Measurements from ENCODE around the gene KRCC1. TPM values are rescaled to one million over a fixed set of nuclear protein-coding genes. Genes with fewer than 3 reads are reported as not detected.

Gene KRCC1
- total RNA-seq, 1 experiment from 2014 or later, result 36.6 TPM

DNA sequence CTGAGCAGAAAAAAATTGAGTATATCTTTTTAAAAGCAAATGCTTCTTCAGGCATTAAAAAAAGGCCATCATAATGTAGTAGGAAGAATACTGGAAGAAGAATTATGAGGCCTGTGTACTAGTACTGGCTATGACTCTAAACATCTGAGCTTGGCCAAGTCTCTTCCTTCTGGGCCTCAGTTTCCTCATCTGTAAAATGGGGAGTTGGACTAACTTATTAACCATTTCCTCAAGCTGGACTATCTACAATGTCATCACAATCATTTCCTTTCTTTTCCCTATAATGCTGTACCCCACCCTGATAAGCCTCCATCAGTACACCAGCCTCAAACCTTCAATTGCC lies 42.9 kb upstream of the KRCC1 start:
- POLR2A ChIA-PET, result interaction anchor here (0.9 kb wide), 1 partner anchor 11 kb away, joined by 3 read pairs; no protein-coding TSS in a partner anchor
- CTCF ChIA-PET, result interaction anchor here (0.6 to 0.9 kb wide), 2 partner anchors 93 to 782 kb away, joined by 3 to 4 read pairs; no protein-coding TSS in a partner anchor
- Mint-ChIP-seq H3K4me1 (ENCODE audit: insufficient read depth, unreplicated experiment) (peaks cover 10% of the 10 kb centered on the region), H3K36me3 (ENCODE audit: insufficient read depth, unreplicated experiment) (no peaks in the 10 kb centered on the region), H3K9me3 (ENCODE audit: unreplicated experiment) (no peaks in the 10 kb centered on the region), H3K27ac (ENCODE audit: low read depth, unreplicated experiment) (no peak overlapping the region), H3K4me3 (ENCODE audit: unreplicated experiment) (no peak overlapping the region), H3K27me3 (ENCODE audit: insufficient read depth, unreplicated experiment) (peaks cover 13% of the 10 kb centered on the region)
- no peak for DNase-seq (ENCODE audit: unreplicated experiment)
- no TSS peak for BruUV-seq (replicated peaks)
- TF ChIP-seq CTCF (IDR thresholded peaks at IDR 0.05; ENCODE audit: unreplicated experiment), result no peak
- intact Hi-C loops (cut with micrococcal nuclease), result no loop called here

DNA sequence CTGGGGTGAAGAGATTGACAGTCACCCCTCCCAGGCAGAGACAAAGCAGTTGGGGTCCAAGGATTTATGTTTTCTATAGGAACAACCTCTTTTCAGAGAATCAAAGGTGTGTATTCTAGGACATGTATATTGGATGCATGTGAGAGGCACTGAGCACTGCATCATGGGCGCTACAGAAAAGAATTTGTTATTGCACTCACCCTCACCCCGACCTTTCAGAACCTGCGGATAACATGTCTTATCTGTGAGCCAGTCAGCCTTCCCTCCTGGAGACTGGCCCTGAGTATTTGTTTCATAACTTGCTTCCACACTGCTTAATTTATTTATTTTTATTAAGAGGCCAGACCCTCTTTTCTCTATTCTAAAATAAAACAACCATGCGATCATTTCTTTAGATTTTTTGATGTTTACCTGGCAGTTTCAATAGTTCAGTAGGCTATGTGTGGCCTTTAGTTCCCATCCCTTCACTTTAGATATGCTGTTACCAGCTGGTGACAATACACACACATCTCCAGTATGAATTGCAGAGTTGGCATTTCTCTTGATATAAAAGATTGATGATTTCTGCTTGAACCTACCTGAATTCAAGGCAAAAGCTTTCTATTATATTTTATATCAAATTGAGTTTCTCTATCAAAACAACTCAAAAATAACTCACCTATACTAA lies 42.4 kb upstream of the KRCC1 start:
- Mint-ChIP-seq H3K4me3 (ENCODE audit: unreplicated experiment) (no peak overlapping the region), H3K27ac (ENCODE audit: low read depth, unreplicated experiment) (no peak overlapping the region), H3K9me3 (ENCODE audit: unreplicated experiment) (no peaks in the 10 kb centered on the region), H3K4me1 (ENCODE audit: insufficient read depth, unreplicated experiment) (peaks cover 10% of the 10 kb centered on the region), H3K27me3 (ENCODE audit: insufficient read depth, unreplicated experiment) (peaks cover 11% of the 10 kb centered on the region), H3K36me3 (ENCODE audit: insufficient read depth, unreplicated experiment) (no peaks in the 10 kb centered on the region)
- no peak for DNase-seq (ENCODE audit: unreplicated experiment)
- ChIA-PET POLR2A (interaction anchor here (0.9 kb wide), 1 partner anchor 11 kb away, joined by 3 read pairs; no protein-coding TSS in a partner anchor), CTCF (interaction anchor here (0.9 to 2.3 kb wide), 3 partner anchors 37 to 782 kb away, joined by 4 to 8 read pairs (median 7); no protein-coding TSS in a partner anchor)
- intact Hi-C loops (cut with micrococcal nuclease), result no loop called here
- TF ChIP-seq CTCF (IDR thresholded peaks at IDR 0.05; ENCODE audit: unreplicated experiment), result no peak
- no TSS peak for BruUV-seq (replicated peaks)

- no peaks in the 10 kb centered on the region for H3K9me3 Mint-ChIP-seq (ENCODE audit: unreplicated experiment)
- no peak for TF ChIP-seq CTCF (IDR thresholded peaks at IDR 0.05; ENCODE audit: unreplicated experiment)
- H3K27me3 Mint-ChIP-seq (ENCODE audit: insufficient read depth, unreplicated experiment), result peaks cover 3% of the 10 kb centered on the region
- no peak overlapping the region for H3K4me3 Mint-ChIP-seq (ENCODE audit: unreplicated experiment)
- H3K36me3 Mint-ChIP-seq (ENCODE audit: insufficient read depth, unreplicated experiment), result no peaks in the 10 kb centered on the region
- DNase-seq (ENCODE audit: unreplicated experiment), result no peak
- H3K4me1 Mint-ChIP-seq (ENCODE audit: insufficient read depth, unreplicated experiment), result peaks cover 10% of the 10 kb centered on the region
- ChIA-PET CTCF (interaction anchor here (0.7 to 2.3 kb wide), 4 partner anchors 22 to 581 kb away, joined by 3 to 8 read pairs (median 6); no protein-coding TSS in a partner anchor), POLR2A (no interaction called here)
- BruUV-seq (replicated peaks), result no TSS peak
- no peak overlapping the region for H3K27ac Mint-ChIP-seq (ENCODE audit: low read depth, unreplicated experiment)
- intact Hi-C loops (cut with micrococcal nuclease), result no loop called here
Measured at GRCh38 chr2:88097192-88097591, 41.6 kb upstream of the KRCC1 start.

DNA sequence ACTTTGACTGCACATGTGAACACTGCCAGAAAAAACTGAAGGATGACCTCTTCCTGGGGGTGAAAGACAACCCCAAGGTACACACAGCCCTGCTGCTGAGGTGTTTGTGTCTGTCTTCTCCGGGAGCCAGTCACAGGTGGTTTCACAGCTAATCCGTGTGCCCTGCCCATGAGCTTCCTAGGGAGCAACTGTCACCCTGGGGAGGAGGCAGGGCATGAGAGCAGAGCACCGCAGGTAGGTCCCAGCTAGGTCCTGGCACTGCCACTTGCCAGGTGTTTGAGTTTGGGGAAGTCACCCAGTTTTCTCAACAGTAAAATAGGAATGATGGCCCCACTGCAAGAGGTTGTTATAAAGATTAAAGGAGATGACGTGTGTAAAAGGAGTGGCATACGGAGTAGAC lies 41.1 kb upstream of the KRCC1 start:
- H3K4me1 Mint-ChIP-seq (ENCODE audit: insufficient read depth, unreplicated experiment), result peaks cover 10% of the 10 kb centered on the region
- POLR2A ChIA-PET, result no interaction called here
- no peaks in the 10 kb centered on the region for H3K27me3 Mint-ChIP-seq (ENCODE audit: insufficient read depth, unreplicated experiment)
- intact Hi-C loops (cut with micrococcal nuclease), result no loop called here
- CTCF ChIA-PET, result interaction anchor here (0.6 to 2.3 kb wide), 5 partner anchors 22 to 581 kb away, joined by 3 to 8 read pairs (median 4); no protein-coding TSS in a partner anchor
- H3K9me3 Mint-ChIP-seq (ENCODE audit: unreplicated experiment), result no peaks in the 10 kb centered on the region
- no peak overlapping the region for H3K27ac Mint-ChIP-seq (ENCODE audit: low read depth, unreplicated experiment)
- TF ChIP-seq CTCF (IDR thresholded peaks at IDR 0.05; ENCODE audit: unreplicated experiment), result no peak
- no peak for DNase-seq (ENCODE audit: unreplicated experiment)
- no TSS peak for BruUV-seq (replicated peaks)
- no peaks in the 10 kb centered on the region for H3K36me3 Mint-ChIP-seq (ENCODE audit: insufficient read depth, unreplicated experiment)
- no peak overlapping the region for H3K4me3 Mint-ChIP-seq (ENCODE audit: unreplicated experiment)
